Vagina (tissue), 2 donors: ENCODE measurements around the gene PRELID2. TPM values are rescaled to one million over a fixed set of nuclear protein-coding genes. Genes with fewer than 3 reads are reported as not detected.
"Not testable (repeated sequence)": the region's sequence is repeated elsewhere in the genome, so short reads cannot be mapped to it uniquely, and the experiment has no call there.

Source experiments
- DNase-seq, 2 donors: peaks; one replicate each; pipeline ENCODE4 v3.0.0-alpha.2; 2017; ENCODE audit errors: extremely low spot score in 2 of 2
- H3K27ac ChIP-seq: fragments of 200-600 bp; sonication (generic); one replicate; pipeline ENCODE4 v1.5.1; 2019
- H3K27me3 ChIP-seq: fragments of 200-600 bp; sonication (generic); one replicate; pipeline ENCODE4 v1.5.1; 2019
- H3K36me3 ChIP-seq, 2 donors: fragments of 200-600 bp; sonication (generic); one replicate each; pipeline ENCODE4 v1.5.1; 2017 to 2019
- H3K4me1 ChIP-seq: fragments of 200-600 bp; sonication (generic); one replicate; pipeline ENCODE4 v1.5.1; 2019
- H3K4me3 ChIP-seq, 2 donors: fragments of 200-600 bp; sonication (generic); 1 replicate in 1 of 2; 2 replicates in 1 of 2; pipeline ENCODE4 v1.5.1; 2016 to 2019
- H3K9me3 ChIP-seq: fragments of 200-600 bp; sonication (generic); one replicate; pipeline ENCODE4 v1.5.1; 2019
- POLR2A ChIP-seq, 2 donors: fragments of 450-650 bp; IDR thresholded peaks; one replicate each; pipeline ENCODE4 v1.6.1; 2017; ENCODE audit warnings: antibody characterized with exemption in 2 of 2, mild to moderate bottlenecking in 2 of 2, moderate library complexity in 2 of 2
- POLR2AphosphoS5 ChIP-seq, 2 donors: sonication (generic); formaldehyde crosslinking; IDR thresholded peaks; one replicate each; pipeline ENCODE4 v1.9.0; 2017; ENCODE audit warnings: antibody characterized with exemption in 2 of 2, mild to moderate bottlenecking in 2 of 2, low read depth in 1 of 2; ENCODE audit not compliant: insufficient read depth in 1 of 2
- intact Hi-C: fragments of 100-400 bp; cut with DNase I; formaldehyde crosslinking; loops from one replicate; pipeline ENCODE4 v1.15.1; 2023
- total RNA-seq: library from RNA; depleted of rRNA; stranded (reverse); fragments of >200 nt; gene quantifications from one replicate; pipeline ENCODE4 v1.2.3, GENCODE V29; 2016
- TF ChIP-seq, protein P1 (sequence below), 3 experiments: fragments of 450-650 bp in 2 of 3; fragments of 200-600 bp in 1 of 3; sonication (generic) in 1 of 3; IDR thresholded peaks; one replicate each; pipeline ENCODE4 v1.5.1; 2017 to 2019; ENCODE audit warnings: antibody characterized with exemption in 3 of 3, mild to moderate bottlenecking in 2 of 3, moderate library complexity in 2 of 3

PRELID2 gene
- total RNA-seq, 1 donor from 2014 or later, result 16.2 TPM

DNA sequence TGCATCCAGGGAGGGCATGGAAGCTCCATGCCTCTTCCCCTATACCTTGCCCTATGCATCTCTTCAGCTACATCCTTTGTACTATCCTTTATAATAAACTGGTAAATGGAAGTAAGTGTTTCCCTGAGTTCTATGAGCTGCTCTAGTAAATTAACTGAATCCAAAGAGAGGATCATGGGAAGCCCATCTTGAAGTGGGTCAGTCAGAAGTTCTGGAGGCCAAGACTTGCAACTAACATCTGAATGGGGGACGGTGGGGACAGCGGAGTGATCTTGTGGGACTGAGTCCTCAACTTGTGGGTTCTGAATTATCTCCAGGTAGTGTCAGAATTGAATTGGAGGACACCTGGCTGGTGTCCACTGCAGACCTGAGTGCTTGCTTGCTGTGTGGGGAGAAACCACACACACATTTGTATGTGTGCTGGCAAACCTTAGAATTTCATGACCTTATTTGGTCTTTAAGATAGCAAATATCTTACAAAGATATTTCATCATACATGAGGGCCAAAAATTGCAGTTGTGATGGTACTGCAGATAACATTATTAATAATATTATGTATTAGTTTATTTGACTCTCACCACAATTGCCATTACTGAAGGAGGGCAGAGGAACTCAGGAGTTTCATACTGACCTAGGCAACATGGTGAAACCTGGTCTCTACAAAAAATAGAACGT lies 5.5 kb upstream of the PRELID2 start:
- Histone ChIP-seq H3K4me1 (peaks cover 8% of the 10 kb centered on the region), H3K27ac (no peak overlapping the region), H3K4me3 (no peak overlapping the region), H3K27me3 (no peaks in the 10 kb centered on the region), H3K36me3 (no peaks in the 10 kb centered on the region), H3K9me3 (no peaks in the 10 kb centered on the region)
- intact Hi-C loops, result no loop called here
- TF ChIP-seq POLR2A (IDR thresholded peaks at IDR 0.05), result no peak
- TF ChIP-seq, protein P1, sequence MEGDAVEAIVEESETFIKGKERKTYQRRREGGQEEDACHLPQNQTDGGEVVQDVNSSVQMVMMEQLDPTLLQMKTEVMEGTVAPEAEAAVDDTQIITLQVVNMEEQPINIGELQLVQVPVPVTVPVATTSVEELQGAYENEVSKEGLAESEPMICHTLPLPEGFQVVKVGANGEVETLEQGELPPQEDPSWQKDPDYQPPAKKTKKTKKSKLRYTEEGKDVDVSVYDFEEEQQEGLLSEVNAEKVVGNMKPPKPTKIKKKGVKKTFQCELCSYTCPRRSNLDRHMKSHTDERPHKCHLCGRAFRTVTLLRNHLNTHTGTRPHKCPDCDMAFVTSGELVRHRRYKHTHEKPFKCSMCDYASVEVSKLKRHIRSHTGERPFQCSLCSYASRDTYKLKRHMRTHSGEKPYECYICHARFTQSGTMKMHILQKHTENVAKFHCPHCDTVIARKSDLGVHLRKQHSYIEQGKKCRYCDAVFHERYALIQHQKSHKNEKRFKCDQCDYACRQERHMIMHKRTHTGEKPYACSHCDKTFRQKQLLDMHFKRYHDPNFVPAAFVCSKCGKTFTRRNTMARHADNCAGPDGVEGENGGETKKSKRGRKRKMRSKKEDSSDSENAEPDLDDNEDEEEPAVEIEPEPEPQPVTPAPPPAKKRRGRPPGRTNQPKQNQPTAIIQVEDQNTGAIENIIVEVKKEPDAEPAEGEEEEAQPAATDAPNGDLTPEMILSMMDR (IDR thresholded peaks at IDR 0.05), result no peak
- TF ChIP-seq POLR2AphosphoS5 (IDR thresholded peaks at IDR 0.05; ENCODE audit: insufficient read depth in 1 of 2, low read depth in 1 of 2), result no peak
- no peak for DNase-seq

DNA sequence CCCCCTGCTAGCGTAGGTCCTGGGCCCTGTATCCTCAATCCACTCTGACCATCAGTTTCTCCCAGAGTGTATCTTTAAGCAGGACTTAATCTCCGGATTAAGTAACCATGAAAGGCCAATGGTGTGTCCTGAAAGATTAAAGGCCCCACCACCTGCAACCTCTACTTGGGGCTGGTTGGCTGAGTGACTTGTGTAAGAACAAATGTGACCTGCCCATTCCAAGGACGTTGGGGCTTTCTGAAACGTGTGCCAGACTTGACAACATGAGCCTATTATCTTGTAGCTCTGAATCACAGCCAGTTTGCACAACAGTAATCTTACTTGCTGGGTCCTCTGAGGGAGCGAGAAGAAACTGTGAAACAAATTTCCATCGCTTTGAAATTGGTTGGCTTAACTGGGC lies 3.1 kb upstream of the PRELID2 start:
- Histone ChIP-seq H3K4me1 (peaks cover 25% of the 10 kb centered on the region), H3K9me3 (no peaks in the 10 kb centered on the region), H3K27ac (no peak overlapping the region), H3K36me3 (no peaks in the 10 kb centered on the region), H3K27me3 (no peaks in the 10 kb centered on the region), H3K4me3 (no peak overlapping the region)
- intact Hi-C loops, result no loop called here
- DNase-seq, result no peak
- TF ChIP-seq POLR2A (IDR thresholded peaks at IDR 0.05), result no peak
- TF ChIP-seq, protein P1 (IDR thresholded peaks at IDR 0.05), result no peak
- no peak for TF ChIP-seq POLR2AphosphoS5 (IDR thresholded peaks at IDR 0.05; ENCODE audit: insufficient read depth in 1 of 2, low read depth in 1 of 2)

DNA sequence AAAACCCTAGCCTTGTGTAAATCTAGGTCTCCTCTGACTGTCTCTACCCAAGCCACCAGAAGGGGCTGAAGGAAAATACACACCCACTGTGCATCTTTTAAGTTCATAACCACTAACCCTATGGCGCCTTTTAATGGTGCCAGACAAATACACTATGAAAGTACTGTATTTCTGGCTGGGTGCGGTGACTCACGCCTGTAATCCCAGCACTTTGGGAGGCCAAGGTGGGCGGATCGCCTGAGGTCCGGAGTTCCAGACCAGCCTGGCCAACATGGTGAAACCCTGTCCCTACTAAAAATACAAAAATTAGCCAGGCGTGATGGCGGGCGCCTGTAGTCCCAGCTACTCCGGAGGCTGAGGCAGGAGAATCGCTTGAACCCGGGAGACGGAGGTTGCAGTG lies 1.1 kb upstream of the PRELID2 start:
- DNase-seq, intact Hi-C loops, H3K36me3 ChIP-seq, H3K27ac ChIP-seq, H3K27me3 ChIP-seq, H3K9me3 ChIP-seq: not testable (repeated sequence)
- peaks cover 33% of the 10 kb centered on the region for H3K4me1 ChIP-seq
- peak overlapping the region in 1 of 2 donors; percentile 68 for H3K4me3 ChIP-seq

DNA sequence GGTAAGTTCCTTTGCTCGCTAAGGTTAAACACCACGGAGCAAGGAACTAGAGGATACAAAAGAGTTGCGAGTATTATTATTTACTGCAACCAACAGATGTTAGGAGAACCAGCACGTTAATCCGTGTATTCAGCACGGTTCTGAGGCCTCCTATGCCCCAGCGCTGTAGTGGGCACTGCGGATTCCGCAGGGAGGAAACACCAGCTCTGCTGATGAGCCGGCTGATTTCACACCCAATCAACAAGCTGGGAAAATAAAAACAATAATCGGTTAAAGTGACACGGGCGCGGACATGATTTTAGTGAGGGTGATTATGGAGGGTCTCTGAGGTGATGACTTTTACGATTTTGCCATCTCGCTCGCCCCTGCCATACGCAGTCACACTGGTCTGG lies 702 bp upstream of the PRELID2 start:
- no peak for DNase-seq
- Histone ChIP-seq H3K4me1 (peaks cover 37% of the 10 kb centered on the region), H3K4me3 (peak overlapping the region; percentile 68 to 70), H3K27me3 (no peaks in the 10 kb centered on the region), H3K9me3 (no peaks in the 10 kb centered on the region), H3K27ac (peak overlapping the region; percentile 63), H3K36me3 (no peaks in the 10 kb centered on the region)
- intact Hi-C loops, result no loop called here
- no peak for TF ChIP-seq POLR2AphosphoS5 (IDR thresholded peaks at IDR 0.05; ENCODE audit: insufficient read depth in 1 of 2, low read depth in 1 of 2)
- no peak for TF ChIP-seq POLR2A (IDR thresholded peaks at IDR 0.05)
- TF ChIP-seq, protein P1 (IDR thresholded peaks at IDR 0.05), result no peak

DNA sequence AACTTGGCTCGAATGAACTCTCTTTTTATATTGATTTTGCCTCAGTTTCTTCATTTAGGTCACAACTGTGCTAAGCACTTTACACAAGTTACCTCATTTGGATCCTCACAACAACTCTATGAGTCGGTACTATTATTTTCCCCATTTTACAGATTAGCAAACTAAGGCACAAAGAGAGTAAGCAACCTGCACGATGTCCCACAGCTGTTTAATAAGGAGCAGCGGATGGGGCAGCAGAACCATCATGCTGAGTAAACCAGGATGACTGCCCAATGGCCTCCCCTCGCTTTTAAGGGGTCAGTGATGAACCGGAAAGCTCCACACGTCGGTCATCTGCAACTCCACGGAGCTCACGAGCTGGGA lies 607 bp downstream of the PRELID2 start:
- peak overlapping the region; percentile 68 to 70 for H3K4me3 ChIP-seq
- H3K27ac ChIP-seq, result peak overlapping the region; percentile 63
- intact Hi-C loops, result no loop called here
- DNase-seq, result no peak
- no peaks in the 10 kb centered on the region for H3K36me3 ChIP-seq
- H3K9me3 ChIP-seq, result no peaks in the 10 kb centered on the region
- H3K27me3 ChIP-seq, result no peaks in the 10 kb centered on the region
- no peak for TF ChIP-seq POLR2AphosphoS5 (IDR thresholded peaks at IDR 0.05; ENCODE audit: insufficient read depth in 1 of 2, low read depth in 1 of 2)
- TF ChIP-seq, protein P1 (IDR thresholded peaks at IDR 0.05), result no peak
- peaks cover 42% of the 10 kb centered on the region for H3K4me1 ChIP-seq
